Hematopoietic multipotent progenitor cell treated with erythropoietin and hydrocortisone succinate and interleukin-3 and kit ligand, for 4 days (in vitro differentiated cells): ENCODE results near the gene EFNA5.
A peak's percentile ranks its signal among the peaks of the same experiment; 100 is the strongest.
"Not testable (repeated sequence)": the region's sequence is repeated elsewhere in the genome, so short reads cannot be mapped to it uniquely, and the experiment has no call there.

Source experiments
- DNase-seq: peaks from one replicate; pipeline ENCODE4 v3.0.0-alpha.2; 2015

Gene EFNA5

DNA sequence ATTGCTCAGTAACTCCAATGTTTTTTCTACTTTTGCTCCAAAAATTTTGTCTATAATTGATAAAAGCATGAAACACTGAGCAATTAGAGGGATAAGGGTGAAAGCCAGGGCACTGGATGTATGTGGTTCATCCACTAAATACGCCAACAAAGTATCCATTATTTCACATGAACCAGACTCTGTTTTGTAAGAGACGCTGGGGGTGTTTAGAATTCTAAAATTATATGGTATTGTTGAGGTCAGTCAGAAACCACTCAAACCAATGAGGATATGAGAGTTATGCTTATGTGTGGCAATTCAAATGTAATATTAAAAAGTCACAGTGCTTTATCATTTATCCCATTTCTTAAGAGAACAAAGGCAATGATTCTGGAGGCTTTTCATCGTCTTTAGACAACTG is 220.2 kb downstream of the EFNA5 start:
- no peak for DNase-seq

DNA sequence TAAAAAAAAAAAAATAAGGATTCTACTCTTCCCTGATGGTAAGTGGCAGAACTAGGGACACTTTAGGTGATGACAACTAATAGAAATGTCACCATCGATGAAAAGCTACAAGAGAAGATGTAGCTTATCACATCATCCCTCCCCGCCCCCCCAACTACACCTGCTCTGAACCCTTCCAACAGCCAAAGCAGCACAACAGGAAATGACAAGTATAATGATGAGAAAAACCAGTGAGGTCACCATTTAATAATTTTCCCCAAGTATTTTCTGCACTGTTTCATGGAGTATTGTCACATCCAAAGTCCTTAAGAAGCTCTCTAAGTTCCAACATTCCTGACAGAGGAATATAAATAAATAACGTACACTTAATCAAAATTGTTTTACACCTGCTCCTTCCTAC is 221.4 kb downstream of the EFNA5 start:
- no peak for DNase-seq

DNA sequence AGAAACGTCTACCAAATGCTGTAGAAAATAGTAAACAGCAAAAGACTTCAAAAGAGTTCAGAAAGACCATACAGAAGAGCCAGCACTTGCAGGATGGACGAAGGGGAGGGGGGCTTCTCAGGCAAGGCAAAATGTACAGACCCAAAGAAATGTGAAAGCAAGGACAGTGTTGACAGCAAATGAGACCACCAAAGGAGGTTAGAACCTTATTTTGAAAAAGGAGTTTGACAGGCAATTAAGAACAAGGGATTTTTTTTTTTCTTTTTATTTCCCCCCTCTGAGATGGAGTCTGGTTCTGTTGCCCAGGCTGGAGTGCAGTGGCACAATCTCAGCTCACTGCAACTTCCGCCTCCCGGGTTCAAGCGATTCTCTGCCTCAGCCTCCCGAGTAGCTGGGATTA is 223.2 kb downstream of the EFNA5 start:
- no peak for DNase-seq

DNA sequence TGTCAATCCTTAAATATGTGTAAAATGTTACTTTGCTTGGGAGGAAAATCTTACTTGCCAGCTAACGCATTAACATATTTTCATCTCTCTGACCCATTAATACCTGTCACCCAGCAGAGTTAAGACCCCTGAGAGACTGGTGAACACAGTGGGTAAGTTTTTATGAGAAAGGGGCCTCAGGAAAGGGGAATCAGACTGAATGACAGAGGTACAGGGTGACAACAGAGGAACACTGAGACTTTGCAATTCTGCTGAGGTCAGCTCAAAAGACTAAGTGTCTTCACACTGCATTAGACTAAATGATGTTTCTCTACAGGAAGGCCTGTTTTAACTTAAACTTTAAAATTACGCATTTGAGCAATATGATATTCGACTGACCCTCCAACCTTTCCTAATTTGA is 223.8 kb downstream of the EFNA5 start:
- DNase-seq: no peak

DNA sequence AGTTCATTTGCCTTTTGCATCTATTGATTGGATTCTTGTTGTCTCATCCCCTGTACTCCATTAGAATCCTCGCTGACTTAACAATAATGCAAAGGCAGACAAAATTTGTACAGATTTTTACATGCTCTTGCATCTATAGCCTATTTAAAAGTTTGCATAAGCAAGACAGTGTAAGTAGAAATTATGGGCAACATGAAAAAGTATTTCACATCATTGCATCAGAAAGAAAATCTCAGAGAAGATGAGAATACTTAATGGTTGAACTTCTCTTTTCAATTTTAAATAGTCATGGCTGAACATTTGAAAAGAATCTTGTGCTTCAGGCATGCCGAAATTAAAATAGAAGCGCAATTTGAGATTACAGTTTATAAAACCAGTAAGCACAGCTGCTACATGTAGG is 226.4 kb downstream of the EFNA5 start:
- DNase-seq: no peak

DNA sequence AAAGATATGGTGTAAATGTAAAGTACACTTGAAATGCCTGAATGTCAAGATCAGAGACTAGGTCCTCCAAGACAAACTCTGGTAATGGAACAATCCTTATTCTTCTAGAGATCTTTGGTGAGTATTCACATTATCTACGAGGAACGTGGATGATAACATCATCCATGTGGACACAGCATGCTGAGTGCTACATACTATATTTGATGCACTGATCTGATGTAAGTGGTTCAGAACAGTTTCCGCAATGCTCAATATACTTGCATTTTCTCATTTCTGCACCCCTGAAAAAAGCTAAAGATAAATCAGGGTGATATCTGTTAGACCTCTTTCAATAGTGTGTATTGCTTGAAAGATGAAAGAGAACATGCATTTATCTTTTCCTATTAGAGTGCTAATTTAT is 226.8 kb downstream of the EFNA5 start:
- DNase-seq: no peak

DNA sequence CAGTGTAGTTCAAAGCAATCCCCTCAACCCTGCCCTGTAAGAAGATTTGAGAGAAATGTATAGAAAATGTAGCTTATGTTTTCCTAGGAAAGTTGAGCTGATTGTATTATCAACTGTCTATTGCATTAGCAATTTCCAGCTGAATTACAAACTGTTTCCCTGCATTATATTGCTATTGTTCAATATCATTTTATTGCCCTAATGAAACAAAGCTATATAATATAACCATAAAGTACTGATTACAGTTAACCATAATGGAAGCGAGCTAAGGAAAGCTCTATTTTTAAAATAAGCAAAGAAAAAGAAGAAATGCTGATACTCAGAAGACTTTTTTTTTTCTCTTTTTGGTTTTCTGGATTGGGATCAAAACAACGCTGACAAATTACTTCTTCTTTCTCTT is 228.3 kb downstream of the EFNA5 start:
- no peak for DNase-seq

DNA sequence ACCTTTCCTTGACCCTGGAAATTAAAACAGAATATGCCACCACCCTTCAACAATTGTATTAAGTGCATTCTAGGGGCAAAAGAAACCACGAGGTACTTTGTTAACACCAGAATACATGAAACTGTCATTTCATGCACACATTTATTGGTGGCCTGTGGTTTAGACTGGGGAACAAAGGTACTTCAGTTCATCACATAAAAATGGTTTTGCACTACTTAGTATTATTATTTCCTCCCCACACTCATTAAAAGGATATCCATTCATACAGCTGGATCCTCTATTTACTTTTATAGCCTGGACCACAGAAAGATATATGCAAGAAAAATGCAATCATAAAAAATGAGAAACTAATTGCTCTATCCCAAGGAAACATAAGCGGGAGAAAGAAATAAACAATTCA is 230.9 kb downstream of the EFNA5 start:
- DNase-seq: no peak

DNA sequence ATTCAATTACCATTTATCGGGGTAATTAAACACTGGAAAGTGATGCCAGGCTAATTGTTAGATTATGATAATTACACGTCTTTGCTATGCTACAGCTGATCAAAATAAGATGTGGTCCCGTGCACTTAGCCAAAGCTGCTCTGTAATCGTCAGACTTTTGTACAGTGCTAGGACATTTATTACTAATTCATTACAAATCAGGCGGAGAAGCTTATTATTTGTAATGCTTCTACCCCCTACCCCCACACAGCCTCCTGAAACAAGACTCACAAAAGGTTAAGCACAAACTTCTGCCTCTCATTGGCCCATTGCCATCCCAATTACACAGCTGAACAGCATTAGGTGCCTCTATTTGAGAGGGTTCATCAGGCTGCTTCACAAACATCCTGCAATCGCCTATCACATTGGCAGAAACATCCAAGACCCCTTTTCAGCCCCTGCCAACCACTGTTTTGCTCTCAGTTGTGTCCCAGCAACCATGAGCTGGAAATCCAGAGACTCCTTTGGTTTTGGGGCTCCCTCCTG is 232.7 kb downstream of the EFNA5 start:
- no peak for DNase-seq

DNA sequence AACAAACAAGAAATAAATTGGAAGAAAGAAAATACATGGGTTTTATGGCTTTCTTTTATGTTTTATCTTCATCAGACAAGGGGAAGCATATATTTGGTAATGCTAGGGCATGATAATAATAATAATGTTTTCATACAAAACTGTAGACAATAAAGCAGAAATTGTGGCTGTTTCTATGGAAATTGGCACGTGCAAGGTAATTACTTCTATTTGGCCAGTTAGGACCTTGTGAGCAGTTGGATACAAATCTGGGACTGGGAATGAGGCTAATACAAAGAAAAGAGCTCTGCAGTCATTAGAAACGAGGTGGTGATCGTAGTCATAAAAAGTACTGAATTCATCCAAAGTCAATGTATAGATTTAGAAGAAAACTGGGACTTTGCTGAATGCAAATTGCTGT is 233.6 kb downstream of the EFNA5 start:
- no peak for DNase-seq

DNA sequence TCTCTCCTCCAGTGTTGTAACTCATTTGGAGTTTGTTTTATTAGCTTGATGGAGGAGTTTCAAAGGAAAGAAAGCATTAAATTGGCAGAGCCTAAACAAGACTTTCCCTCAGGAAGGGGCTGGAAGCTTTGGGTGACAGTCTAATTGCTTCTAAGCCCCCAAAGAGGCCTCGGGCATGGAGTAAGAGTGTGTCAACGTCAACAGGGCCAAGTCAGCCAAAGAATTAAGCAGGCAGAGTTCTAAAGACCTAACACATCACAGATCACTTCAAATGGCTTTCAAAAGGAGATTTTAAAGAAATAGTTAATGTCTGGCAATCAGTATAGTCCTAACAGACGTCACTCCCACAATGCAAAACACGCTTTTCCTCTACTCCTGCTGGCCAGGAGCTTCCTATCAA is 234.5 kb downstream of the EFNA5 start:
- DNase-seq: no peak

DNA sequence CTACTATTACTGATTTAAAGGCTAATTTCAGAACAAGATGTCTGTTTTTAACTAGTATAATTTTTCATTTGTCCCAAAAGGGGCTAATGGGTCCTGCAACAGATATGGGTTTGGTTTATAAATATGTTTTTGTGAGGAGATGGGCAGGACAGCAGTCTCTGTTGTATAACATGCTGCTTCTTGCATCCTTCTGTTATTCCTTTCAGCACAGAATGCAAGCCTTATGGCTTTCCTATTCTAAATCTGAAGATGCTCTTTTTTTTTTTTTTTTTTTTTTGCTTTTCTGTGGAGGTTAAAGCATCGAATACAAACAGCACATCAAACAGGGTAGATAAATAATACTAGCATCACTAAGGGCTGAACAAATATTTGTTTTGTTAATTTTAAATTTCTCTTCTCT is 235.7 kb downstream of the EFNA5 start:
- no peak for DNase-seq

DNA sequence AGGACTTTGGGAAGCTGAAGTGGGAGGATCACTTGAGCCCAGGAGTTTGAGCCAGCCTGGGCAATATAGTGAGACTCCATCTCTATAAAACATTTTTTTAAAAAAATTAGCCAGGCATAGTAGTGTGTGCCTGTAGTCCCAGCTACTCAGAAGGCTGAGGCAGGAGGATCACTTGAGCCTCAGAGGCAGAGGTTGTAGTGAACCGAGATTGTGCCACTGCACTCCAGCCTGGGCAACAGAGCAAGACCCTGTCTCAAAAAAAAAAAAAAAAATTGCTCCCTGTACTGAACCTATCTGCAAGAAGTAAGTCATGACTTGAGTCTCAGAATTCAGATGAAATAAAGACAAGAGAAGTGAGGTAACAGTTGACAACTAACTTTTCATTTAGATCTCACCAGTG is 237.1 kb downstream of the EFNA5 start:
- not testable (repeated sequence) for DNase-seq

DNA sequence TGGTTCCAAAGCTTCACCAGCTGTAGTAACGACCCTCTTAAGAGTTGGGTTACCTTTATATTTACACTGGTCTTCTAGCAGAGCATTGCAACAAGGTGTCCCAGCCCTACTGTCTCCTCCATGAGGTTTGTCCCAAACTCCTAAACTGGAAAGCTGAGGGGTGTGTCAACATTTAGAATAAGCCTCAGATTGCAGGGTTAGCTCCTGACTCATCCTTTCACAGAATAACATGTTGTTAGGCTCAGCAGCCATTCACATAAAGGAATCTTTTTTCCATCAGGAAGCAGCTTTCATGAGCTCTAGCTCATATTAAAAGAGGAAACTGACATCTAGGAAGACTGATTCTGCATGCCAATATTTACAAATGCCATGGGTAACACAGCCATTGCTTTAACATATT is 238.7 kb downstream of the EFNA5 start:
- DNase-seq: no peak

DNA sequence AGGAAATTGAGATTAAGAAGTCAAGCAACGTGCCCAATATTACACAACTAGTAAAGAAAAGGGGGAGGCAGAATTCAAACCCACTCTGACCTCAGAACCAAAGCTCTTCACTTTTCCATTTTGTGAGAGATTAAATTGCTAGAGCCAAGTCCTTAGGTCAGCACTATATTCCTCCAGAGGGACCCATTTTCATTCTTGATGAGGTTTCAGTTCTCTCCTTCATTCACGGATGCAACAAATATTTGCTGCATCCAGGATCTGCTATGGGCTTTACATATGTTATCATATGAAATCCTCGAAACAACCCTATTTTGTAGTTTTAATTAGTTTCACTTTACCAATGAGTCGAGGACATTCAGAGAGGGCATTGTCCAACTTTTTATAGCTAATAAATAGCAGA is 239.2 kb downstream of the EFNA5 start:
- DNase-seq: no peak

DNA sequence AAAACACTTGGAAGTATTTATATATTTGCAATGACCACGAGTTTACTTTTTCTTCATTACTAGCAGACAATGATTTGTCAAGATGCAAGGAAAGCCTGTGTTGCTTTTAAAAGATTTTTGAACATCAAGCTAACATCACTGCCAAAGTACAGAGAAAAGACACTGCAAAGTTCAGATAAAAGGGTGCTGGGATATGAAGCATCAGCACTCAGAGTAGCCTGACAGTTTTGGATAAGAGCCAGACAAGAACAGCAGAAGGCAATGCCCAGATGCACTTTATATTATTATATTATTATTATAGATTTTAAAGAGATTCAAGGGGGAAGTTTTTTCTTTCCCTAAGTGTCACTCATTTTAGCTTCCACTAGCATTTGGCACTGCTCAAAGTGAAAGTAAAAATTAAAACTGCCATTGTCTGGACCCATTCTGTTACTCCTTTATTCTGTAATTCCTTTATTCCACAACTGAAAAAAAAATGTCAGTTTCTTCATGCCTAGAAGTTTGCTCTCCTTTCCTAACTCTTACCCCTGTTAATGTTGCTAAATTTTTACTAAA is 240.6 kb downstream of the EFNA5 start:
- peak; percentile 8 for DNase-seq

DNA sequence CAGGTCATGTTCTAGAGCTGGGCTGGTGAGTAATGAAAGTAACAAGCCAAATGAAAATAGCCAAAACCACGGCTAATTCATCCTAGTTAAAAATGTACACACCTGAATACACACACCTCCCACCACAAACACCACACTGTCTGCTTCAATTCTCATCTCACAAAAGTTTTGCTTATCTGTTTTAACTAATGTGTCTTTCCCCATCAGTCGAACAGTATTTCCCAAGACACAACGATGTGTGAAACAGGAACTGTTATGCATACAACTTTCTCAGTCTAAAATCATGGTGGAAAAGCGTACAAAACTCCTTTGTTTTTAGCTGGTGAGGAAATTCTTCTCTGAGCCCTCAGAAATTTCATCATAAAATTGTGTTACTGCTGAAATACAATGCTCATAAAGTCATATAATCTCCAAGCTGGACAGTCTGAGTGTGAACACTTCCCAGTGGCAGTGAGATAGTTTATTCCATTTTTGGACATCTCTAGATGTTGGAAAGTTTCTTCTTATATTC is 242.4 kb downstream of the EFNA5 start:
- peak; percentile 9 for DNase-seq

DNA sequence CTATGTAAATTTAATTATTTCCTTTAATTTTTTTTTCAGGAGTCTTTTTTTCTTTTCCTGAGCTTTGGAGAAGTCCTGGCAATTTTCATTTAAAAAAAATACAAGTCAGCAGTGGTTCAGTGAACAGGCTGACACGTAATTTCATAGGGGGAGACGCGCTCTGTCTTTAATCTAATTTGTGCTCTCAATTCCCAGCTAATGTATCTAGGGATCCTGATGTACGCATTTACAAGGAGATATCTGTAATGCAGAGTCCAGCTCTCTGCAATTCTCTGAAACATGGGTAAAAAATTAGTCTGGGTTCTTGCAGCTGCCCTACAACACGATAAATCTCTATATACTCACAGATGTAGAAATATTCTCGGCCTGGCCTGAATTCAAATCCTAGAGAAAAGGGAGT is 243.9 kb downstream of the EFNA5 start:
- no peak for DNase-seq

DNA sequence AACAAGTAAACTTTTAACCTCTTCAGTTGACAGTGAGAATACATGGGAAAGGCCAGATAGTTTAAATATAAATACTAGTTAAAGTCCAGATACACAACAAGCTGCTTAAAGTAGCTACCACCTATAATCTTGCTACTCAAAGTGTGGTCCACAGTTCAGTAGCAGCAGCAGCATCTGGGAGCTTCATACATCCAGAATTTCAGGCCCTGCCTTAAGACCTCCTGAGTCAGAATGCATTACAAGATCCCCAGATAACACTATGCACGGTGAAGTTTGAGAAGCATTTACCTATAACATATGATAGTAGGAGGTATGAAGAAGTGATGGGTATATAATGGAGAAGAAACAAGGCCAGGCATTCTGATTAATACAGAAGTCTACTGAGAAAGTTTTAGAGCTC is 244.5 kb downstream of the EFNA5 start:
- DNase-seq: no peak

DNA sequence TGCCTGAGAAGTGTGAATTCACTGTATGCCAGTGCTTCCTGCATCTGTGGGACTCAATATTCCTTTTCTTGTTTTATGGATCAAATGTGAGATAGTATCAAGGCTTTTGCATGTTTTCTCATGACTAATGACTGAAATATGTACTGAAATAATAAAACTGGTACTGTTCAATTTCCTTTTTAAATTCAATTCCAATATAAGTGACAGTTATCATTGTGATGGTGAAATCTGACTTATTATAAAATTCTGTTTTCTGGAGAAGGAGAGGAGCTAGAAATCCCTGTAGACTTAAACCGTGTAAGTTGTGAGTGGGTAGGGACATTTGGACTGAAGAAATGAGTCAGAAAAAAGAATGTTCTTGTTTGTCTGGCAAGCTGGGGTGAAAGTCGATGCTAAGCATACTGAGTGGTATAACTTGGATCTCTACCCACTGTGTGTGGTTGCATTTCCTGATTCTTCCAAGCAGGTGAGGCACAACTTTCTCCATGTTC is 245.2 kb downstream of the EFNA5 start:
- no peak for DNase-seq

DNA sequence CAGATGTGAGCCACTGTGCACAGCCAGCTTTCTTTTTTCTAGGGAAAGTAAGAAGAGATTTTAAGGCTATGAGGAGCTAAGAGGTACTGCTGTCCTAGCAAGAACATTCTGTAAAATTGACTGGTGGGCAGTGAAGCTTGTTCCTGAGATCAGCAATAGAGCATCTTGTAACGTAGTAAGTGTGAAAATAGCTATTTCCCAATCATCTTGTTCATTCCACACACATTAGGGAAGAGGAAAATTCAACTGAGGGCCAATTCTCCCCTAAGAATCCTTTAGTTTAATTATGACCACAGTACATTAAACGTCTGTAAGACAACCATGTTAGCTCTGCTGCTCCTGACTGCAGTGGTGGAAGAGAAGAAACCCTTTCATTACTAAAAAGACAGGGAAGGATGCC is 246.2 kb downstream of the EFNA5 start:
- no peak for DNase-seq

DNA sequence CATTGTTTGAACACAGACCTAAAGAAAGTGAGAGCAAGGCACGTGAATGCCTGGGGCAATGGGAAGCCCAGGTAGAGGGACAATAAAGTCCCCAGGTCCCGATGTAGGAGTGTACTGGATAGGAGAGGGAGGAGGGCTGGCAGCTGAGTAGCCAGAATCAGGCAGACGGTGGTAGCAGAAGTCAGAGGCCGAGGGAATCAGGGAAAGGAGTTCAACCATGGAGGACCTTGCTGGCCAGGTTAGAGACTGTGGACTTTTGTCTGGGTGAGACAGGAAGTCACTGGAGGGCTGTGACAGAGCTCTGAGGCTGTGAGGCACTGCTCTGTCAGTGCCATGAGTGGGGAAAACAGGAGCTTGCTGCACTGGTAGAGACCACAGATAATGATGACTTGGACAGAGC is 248.2 kb downstream of the EFNA5 start:
- no peak for DNase-seq

DNA sequence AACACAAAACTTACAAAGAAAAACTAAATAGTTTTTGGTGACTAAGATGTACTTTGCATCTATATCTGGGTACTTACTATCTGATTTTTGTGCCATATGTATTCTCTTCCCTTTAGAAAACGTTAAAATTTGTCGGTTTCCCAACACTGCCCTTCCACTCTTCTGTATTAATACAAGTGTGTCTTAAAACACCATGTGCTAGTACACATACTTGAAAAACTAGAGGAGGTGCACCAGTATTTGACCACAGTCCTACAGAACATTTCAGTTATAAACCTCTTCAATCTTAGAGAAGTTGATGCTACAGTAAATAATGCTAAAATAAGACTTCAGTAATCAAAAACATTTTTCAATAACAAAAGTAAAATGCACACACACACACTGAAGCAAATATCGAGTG is 251.2 kb downstream of the EFNA5 start:
- DNase-seq: no peak

DNA sequence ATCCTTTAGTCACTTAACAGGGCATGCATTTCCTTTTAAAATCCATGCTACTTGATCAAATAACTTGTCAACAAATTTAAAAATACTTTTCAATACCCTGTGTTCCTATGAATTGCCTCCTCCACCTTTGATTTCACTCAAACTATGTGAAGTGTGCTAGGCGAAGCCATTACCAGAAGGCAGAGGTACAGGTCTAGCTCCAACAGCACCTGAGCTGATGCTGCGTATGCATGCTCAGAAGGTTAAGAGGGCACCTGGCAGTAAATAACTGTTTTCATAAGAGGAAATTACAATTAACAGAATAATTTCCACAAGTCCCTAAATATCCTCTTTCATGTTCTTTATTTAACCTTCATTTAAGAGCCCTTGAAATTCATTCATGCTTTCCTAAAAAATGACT is 251.8 kb downstream of the EFNA5 start:
- no peak for DNase-seq

DNA sequence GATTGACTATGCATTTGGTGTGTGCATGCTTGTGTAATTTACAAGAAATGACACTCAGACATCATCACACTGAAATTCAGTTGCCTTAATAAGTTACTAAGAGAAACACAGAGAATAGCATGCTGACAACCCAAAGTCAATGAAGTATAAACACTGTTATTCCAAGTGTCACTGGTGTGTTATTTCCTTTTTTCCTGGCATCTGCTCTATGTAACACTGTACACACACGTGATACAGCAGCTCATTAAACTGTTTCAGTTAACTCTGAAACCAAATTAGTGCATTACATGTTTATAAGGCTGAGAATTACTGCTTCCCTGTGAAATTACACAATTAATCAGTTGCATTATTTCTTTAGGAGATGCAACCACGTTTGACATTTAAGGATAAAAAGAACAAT is 252.7 kb downstream of the EFNA5 start:
- DNase-seq: no peak
